ENCODE measurements around the gene TGFA. TPM values are rescaled to one million over a fixed set of nuclear protein-coding genes. Genes with fewer than 3 reads are reported as not detected.

Gene TGFA
- total RNA-seq, result 4.2 and 5.3 TPM in 2 replicates

DNA sequence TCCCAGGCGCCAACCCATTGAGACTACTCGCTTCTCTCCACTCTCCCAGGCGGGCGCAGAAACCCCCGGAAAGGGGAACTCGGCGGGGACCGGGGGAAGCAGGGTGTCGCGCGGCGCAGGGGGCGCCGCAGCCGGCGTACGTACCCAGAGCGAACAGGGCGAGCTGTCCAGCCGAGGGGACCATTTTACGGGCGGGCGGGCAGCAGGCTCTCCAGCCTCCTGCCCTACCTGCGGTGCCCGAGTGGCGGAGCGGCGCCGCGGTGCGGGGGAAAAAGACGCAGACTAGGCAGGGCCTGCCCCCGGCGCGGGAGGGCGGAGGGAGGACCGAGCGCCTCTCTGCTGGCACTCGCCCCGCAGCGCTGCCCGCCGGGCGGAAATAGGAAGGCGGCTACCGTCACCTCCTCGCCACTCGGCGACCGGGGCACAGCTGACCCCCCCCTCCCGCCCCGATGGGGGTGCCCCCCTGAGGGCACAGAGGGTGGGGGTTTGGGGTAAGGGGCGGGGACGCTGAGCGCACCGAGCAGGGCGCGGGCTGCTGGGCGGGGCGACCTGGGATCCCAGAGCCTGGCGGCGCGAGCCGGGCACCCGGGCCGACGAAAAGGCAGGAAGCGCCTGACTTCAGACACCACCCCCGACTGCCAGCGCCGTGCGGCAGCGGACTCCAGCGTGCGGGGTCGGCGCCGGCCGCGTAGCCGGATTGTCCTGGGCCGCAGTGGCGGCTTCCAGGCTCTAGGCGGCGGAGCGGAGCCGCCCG, at the start of gene TGFA:
TSS of gene TGFA (minus strand) at position 243 of the 754 bp plus-strand sequence. CDS start at position 184, 59 bp downstream.

Other genes starting within 250 kb of the TGFA start
- gene ADD2, start 214.4 kb upstream of the TGFA start, total RNA-seq, result 1.2 and 1.3 TPM in 2 replicates
- not detected in 2 replicates for gene FIGLA, start 236.8 kb upstream of the TGFA start, total RNA-seq